HepG2 (cell line): ENCODE data around the gene SIX3. TPM values are rescaled to one million over a fixed set of nuclear protein-coding genes. Genes with fewer than 3 reads are reported as not detected.

ENCODE experiments used
- CAMTA2 ChIP-seq: sonication (generic); formaldehyde crosslinking; IDR thresholded peaks from 2 replicates; pipeline ENCODE4 v1.4.0; 2020; ENCODE audit warnings: mild to moderate bottlenecking, missing genetic modification reagents, borderline replicate concordance
- HMGXB4 ChIP-seq, 2 experiments: sonication (generic) in 1 of 2; formaldehyde crosslinking in 1 of 2; IDR thresholded peaks; 2 replicates each; pipeline versions ENCODE4 v1.4.0 to v1.6.1; 2018 to 2020; ENCODE audit warnings: missing genetic modification reagents in 2 of 2, borderline replicate concordance in 1 of 2, low read depth in 1 of 2, mild to moderate bottlenecking in 1 of 2, missing biosample characterization in 1 of 2
- JUN ChIP-seq: sonication (generic); formaldehyde crosslinking; IDR thresholded peaks from 2 replicates; pipeline ENCODE4 v1.4.0; 2020; ENCODE audit warnings: mild to moderate bottlenecking, missing genetic modification reagents
- MEF2D ChIP-seq: sonication (generic); formaldehyde crosslinking; IDR thresholded peaks from 2 replicates; pipeline ENCODE4 v1.5.1; 2020; ENCODE audit warnings: mild to moderate bottlenecking, missing genetic modification reagents
- ONECUT2 ChIP-seq: sonication (generic); formaldehyde crosslinking; IDR thresholded peaks from 2 replicates; pipeline ENCODE4 v1.4.0; 2020; ENCODE audit warnings: missing genetic modification reagents
- PAWR ChIP-seq: sonication (generic); formaldehyde crosslinking; IDR thresholded peaks from 2 replicates; pipeline ENCODE4 v1.4.0; 2020; ENCODE audit warnings: missing genetic modification reagents, mild to moderate bottlenecking, borderline replicate concordance
- PLRG1 ChIP-seq: fragments of 450-650 bp; conservative IDR thresholded peaks from 2 replicates; pipeline ENCODE4 v1.6.1; 2016
- SRF ChIP-seq: IDR thresholded peaks from 2 replicates; pipeline ENCODE4 v1.6.1; 2011; ENCODE audit warnings: mild to moderate bottlenecking, low read depth, low read length, moderate library complexity
- SYNCRIP ChIP-seq: fragments of 200-400 bp; formaldehyde crosslinking; IDR thresholded peaks from 2 replicates; pipeline ENCODE4 v1.6.1; 2018; ENCODE audit warnings: mild to moderate bottlenecking, low read depth, low read length; ENCODE audit not compliant: insufficient read depth
- ZBTB2 ChIP-seq: sonication (generic); formaldehyde crosslinking; IDR thresholded peaks from 2 replicates; pipeline ENCODE4 v1.8.0; 2022; ENCODE audit warnings: low read depth, missing genetic modification reagents
- ZBTB26 ChIP-seq: IDR thresholded peaks from 2 replicates; pipeline ENCODE4 v1.6.1; 2016; ENCODE audit warnings: missing compliant biosample characterization, missing genetic modification reagents, borderline replicate concordance
- ZNF549 ChIP-seq: sonication (generic); formaldehyde crosslinking; IDR thresholded peaks from 2 replicates; pipeline ENCODE4 v1.5.0; 2020; ENCODE audit warnings: missing genetic modification reagents
- polyA plus RNA-seq, 8 experiments: library from polyadenylated mRNA; depleted of rRNA in 3 of 8; stranded (reverse) in 7 of 8; unstranded in 1 of 8; fragments of >200 nt; fragmentation: Illumina TruSeq in 4 of 8; extraction: Trizol in 4 of 8; gene quantifications; 2 replicates each; pipeline versions ENCODE4 v1.2.1 to v1.2.3, GENCODE V29; 2011 to 2016; ENCODE audit warnings: low read depth in 4 of 8, missing spikeins in 1 of 8, mixed read lengths in 1 of 8; ENCODE audit not compliant: insufficient read depth in 1 of 8
- total RNA-seq, 5 experiments: library from RNA; depleted of rRNA; stranded (reverse); fragments of >200 nt; fragmentation: Illumina TruSeq; extraction: Trizol; gene quantifications; 2 replicates each; pipeline ENCODE4 v1.2.3, GENCODE V29; 2016; ENCODE audit warnings: low read depth in 1 of 5
- TF ChIP-seq, protein P1 (sequence below): sonication (generic); formaldehyde crosslinking; IDR thresholded peaks from 2 replicates; pipeline ENCODE4 v1.4.0; 2020; ENCODE audit warnings: mild to moderate bottlenecking, missing genetic modification reagents
- TF ChIP-seq, protein P2 (sequence below): sonication (generic); formaldehyde crosslinking; IDR thresholded peaks from 2 replicates; pipeline ENCODE4 v1.5.0; 2020; ENCODE audit warnings: mild to moderate bottlenecking, missing genetic modification reagents

SIX3 gene
- total and polyA plus RNA-seq, 2 of the 13 experiments (the other 11 are each of a cell fraction or from before 2014, with no cell fraction given): not detected

DNA sequence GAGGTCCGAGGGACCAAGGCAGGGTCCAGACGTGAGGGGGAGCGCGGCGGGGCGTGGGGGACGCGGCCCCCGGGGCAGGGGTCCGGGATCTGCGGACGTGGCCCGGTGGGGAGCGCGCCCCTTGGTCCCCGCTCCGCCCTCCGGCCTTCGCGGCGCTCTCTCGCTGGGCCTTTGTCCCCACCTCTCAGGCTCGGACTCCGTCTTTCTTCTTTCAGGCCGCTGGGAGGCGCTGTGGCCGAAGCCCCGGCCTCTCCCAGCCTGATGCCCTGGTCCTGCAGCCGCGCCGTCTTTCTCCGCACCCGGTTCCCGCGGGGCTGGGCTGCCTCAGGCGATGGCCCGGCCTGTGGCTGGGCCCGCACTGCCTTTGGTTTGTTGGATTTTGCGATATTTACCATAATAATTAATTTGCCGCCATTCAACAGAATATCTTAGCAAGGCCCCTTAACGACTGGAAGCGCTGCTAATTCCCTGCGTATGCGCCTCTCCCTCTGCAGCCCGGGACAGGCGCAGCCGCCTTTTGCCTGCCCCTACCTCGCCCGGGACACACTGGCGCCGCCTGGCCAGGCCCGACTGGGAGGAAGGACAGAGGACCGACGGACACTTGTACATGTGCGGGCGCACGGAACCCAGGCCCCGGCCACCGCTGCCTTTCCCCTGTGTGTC, 10.8 kb downstream of the SIX3 start (continued):
- TF ChIP-seq ZBTB26 (CRISPR knock-in tag) (no peak), ZBTB2 (CRISPR knock-in tag) (no peak), CAMTA2 (CRISPR knock-in tag) (no peak), ZNF549 (CRISPR knock-in tag) (no peak), SYNCRIP (no peak), MEF2D (CRISPR knock-in tag) (no peak), PLRG1 (no peak), HMGXB4 (CRISPR knock-in tag; IDR thresholded peaks at IDR 0.05; ENCODE audit: borderline replicate concordance in 1 of 2, low read depth in 1 of 2) (peak; percentile 90 to 93), PAWR (CRISPR knock-in tag) (no peak), ONECUT2 (CRISPR knock-in tag) (no peak), JUN (CRISPR knock-in tag) (no peak), SRF (no peak)
- TF ChIP-seq, protein P1, sequence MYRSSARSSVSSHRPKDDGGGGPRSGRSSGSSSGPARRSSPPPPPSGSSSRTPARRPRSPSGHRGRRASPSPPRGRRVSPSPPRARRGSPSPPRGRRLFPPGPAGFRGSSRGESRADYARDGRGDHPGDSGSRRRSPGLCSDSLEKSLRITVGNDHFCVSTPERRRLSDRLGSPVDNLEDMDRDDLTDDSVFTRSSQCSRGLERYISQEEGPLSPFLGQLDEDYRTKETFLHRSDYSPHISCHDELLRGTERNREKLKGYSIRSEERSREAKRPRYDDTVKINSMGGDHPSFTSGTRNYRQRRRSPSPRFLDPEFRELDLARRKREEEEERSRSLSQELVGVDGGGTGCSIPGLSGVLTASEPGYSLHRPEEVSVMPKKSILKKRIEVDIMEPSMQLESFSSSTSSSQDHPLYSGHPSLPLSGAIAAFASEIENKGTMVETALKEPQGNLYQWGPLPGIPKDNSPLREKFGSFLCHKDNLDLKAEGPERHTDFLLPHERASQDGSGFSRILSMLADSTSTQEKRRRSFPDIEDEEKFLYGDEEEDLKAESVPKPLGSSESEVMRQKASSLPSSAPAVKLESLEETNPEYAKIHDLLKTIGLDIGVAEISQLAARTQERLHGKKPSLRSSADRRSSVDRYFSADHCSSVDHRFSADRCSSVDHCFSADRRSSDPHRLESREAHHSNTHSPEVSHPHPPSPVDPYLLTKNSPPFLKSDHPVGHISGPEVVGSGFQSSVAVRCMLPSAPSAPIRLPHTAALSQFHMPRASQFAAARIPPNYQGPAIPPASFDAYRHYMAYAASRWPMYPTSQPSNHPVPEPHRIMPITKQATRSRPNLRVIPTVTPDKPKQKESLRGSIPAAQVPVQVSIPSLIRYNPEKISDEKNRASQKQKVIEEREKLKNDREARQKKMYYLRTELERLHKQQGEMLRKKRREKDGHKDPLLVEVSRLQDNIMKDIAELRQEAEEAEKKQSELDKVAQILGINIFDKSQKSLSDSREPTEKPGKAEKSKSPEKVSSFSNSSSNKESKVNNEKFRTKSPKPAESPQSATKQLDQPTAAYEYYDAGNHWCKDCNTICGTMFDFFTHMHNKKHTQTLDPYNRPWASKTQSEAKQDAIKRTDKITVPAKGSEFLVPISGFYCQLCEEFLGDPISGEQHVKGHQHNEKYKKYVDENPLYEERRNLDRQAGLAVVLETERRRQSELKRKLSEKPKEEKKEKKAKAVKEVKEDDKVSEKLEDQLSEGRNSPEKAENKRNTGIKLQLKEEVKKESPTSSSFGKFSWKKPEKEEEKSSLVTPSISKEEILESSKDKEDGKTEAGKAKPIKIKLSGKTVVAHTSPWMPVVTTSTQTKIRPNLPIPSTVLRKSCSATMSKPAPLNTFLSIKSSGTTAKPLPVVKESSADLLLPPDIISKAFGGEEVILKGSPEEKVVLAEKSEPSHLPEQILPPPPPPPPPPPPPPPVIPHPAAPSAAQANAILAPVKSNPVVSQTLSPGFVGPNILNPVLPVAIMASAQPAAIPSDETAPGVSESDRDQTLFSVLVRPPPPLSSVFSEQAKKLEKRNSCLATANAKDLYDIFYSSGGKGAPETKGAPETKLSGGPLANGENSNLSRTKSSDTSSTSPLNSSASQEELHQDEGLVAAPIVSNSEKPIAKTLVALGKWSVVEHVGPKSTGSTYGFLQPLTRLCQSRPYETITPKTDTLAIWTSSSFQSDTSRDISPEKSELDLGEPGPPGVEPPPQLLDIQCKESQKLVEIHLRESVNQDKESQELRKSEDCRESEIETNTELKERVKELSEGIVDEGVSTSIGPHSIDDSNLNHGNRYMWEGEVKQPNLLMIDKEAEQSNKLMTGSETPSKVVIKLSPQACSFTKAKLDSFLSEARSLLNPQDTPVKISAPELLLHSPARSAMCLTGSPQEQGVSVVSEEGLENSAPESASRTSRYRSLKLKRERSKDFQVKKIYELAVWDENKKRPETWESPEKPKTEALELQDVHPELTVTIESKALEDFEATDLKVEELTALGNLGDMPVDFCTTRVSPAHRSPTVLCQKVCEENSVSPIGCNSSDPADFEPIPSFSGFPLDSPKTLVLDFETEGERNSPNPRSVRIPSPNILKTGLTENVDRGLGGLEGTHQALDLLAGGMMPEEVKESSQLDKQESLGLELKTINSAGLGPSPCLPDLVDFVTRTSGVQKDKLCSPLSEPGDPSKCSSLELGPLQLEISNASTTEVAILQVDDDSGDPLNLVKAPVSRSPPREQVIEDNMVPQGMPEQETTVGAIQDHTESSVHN (CRISPR knock-in tag): no peak
- TF ChIP-seq, protein P2, sequence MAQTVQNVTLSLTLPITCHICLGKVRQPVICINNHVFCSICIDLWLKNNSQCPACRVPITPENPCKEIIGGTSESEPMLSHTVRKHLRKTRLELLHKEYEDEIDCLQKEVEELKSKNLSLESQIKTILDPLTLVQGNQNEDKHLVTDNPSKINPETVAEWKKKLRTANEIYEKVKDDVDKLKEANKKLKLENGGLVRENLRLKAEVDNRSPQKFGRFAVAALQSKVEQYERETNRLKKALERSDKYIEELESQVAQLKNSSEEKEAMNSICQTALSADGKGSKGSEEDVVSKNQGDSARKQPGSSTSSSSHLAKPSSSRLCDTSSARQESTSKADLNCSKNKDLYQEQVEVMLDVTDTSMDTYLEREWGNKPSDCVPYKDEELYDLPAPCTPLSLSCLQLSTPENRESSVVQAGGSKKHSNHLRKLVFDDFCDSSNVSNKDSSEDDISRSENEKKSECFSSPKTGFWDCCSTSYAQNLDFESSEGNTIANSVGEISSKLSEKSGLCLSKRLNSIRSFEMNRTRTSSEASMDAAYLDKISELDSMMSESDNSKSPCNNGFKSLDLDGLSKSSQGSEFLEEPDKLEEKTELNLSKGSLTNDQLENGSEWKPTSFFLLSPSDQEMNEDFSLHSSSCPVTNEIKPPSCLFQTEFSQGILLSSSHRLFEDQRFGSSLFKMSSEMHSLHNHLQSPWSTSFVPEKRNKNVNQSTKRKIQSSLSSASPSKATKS: no peak
